ENCODE data around the gene FRAS1. TPM values are rescaled to one million over a fixed set of nuclear protein-coding genes. Genes with fewer than 3 reads are reported as not detected.

FRAS1 gene
- total RNA-seq, 2 donors from 2014 or later: 2.1 to 4.0 TPM

DNA sequence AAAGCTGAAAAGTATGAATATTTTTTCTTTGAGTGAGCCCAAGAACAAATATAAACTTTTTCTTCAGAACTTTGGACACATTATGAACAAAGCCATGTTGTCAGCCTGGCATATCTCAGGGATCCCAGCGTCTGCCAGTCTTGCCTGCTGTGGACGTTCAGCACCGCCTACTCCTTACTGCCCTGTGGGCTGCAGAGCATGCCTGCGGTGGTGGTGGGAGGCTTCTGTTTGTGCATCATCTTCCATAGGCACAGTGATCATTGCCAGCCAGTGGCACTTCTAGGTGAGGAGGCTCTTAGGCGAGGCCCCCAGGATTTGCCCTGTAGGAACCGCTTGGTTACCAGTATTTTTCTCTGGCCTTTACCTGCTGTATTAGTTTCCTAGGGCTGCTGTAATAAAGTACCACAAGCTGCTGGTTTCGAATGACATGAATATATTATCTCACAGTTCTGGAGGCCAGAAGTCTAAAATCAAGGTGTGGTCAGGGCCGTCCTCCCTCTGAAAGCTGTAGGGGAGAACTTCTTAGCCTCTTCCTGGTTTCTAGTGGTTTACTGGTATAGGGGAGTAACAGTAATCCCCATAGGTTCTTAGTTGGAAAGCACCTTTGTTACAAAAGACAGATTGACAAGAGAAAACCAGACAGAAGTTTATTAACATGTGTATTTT lies 509.8 kb downstream of the FRAS1 start:
- no peak overlapping the region for H3K4me3 ChIP-seq
- peaks cover 6% of the 10 kb centered on the region for H3K4me1 ChIP-seq
- intact Hi-C loops (cut with DNase I): no loop called here
- TF ChIP-seq, protein P1, sequence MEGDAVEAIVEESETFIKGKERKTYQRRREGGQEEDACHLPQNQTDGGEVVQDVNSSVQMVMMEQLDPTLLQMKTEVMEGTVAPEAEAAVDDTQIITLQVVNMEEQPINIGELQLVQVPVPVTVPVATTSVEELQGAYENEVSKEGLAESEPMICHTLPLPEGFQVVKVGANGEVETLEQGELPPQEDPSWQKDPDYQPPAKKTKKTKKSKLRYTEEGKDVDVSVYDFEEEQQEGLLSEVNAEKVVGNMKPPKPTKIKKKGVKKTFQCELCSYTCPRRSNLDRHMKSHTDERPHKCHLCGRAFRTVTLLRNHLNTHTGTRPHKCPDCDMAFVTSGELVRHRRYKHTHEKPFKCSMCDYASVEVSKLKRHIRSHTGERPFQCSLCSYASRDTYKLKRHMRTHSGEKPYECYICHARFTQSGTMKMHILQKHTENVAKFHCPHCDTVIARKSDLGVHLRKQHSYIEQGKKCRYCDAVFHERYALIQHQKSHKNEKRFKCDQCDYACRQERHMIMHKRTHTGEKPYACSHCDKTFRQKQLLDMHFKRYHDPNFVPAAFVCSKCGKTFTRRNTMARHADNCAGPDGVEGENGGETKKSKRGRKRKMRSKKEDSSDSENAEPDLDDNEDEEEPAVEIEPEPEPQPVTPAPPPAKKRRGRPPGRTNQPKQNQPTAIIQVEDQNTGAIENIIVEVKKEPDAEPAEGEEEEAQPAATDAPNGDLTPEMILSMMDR (IDR thresholded peaks at IDR 0.05): no peak
- H3K27ac ChIP-seq: no peak overlapping the region
- no peak for DNase-seq
- H3K9ac ChIP-seq (ENCODE audit: low read depth in 2 of 2, low read length in 2 of 2): no peak overlapping the region
- H3K36me3 ChIP-seq: no peaks in the 10 kb centered on the region
- no peaks in the 10 kb centered on the region for H3K9me3 ChIP-seq
- H3K27me3 ChIP-seq: no peaks in the 10 kb centered on the region

DNA sequence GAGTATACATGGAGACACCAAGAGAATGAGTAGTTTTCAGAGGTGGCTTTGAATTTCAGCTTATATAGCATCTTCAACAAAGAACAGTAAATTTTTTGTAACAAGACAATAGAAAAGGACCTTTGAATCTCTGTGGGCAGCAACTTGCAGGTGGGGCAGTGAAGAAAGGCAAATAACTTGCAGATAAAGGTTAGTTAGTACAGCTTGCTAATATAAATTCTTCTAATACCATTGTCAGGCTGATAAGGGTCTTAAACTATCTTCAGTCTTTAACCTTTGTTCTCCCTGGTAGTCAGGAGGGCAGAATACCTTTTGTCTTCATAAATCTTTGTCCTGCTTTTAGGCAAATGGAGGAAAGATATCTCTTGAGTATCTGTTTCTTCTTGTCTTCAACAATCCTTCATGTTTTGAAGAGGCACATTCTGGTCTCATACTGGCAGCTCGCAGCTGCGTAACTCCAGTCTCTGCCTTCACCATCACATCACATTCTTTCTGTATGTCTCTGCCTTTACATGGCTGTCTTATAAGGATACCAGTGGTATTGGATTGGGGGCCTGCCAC lies 510.5 kb downstream of the FRAS1 start:
- H3K36me3 ChIP-seq: no peaks in the 10 kb centered on the region
- H3K4me3 ChIP-seq: no peak overlapping the region
- DNase-seq: no peak
- TF ChIP-seq, protein P1 (IDR thresholded peaks at IDR 0.05): no peak
- peaks cover 6% of the 10 kb centered on the region for H3K4me1 ChIP-seq
- no peaks in the 10 kb centered on the region for H3K9me3 ChIP-seq
- H3K27me3 ChIP-seq: no peaks in the 10 kb centered on the region
- H3K9ac ChIP-seq (ENCODE audit: low read depth in 2 of 2, low read length in 2 of 2): no peak overlapping the region
- intact Hi-C loops (cut with DNase I): no loop called here
- no peak overlapping the region for H3K27ac ChIP-seq

DNA sequence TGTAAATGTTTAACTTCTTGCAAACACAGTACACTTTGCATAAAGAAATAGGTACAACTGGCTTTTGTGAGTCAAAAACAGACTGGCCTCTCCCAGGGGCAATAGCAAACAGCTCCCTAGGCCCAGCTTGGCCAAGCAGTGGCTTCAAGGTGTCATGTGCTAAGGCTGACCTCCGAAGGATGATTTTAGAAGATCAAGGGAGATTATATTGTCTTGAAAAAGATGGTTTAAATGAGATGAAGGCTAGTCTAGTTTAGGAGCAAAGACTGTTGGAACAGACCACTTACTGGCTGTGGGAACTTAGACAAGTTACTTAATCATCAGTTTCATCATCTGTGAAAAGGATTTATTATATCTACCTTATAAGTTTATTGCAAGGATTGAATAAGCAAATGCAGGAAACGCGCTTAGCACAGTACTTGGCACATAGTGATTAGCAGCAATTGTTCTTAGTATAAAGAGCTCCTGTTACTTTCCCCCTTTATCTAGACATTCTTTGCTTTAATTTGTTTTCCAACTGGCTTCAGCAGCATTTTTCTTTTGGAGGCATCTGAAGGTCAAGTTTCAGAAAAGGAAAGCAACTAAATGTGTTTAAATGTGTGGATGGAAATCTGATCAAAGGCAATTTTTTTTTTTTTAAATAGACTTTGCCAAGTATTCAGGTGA lies 511.6 kb downstream of the FRAS1 start:
- Histone ChIP-seq H3K27ac (no peak overlapping the region), H3K9ac (ENCODE audit: low read depth in 2 of 2, low read length in 2 of 2) (no peak overlapping the region), H3K27me3 (no peaks in the 10 kb centered on the region), H3K4me3 (no peak overlapping the region), H3K36me3 (no peaks in the 10 kb centered on the region), H3K9me3 (no peaks in the 10 kb centered on the region), H3K4me1 (peaks cover 6% of the 10 kb centered on the region)
- intact Hi-C loops (cut with DNase I): no loop called here
- TF ChIP-seq, protein P1 (IDR thresholded peaks at IDR 0.05): no peak
- DNase-seq: no peak

DNA sequence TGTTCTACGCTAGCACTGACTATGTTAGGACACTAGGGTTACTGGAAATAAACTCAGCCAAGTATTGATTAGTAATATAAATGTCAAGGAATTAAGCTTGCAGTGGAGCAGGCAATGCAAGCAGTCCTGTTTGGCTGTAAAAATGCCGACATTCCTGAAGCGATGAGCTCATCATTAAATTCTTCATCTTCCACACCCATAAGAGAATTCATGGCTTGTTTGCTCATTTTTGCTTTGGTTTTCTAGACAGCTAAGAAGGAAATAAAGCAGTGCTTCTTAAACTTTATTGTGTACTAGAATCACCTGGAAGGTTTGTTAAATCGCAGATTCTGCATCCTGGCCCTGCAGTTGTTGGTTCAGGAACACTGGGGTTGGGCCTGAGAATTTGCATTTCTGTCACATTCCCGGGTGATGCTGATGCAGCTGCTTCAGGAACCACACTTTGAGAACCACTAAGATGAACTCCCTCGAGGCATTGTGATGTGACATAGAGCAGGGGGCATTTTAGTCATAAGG lies 512.2 kb downstream of the FRAS1 start:
- Histone ChIP-seq H3K4me1 (peaks cover 6% of the 10 kb centered on the region), H3K9ac (ENCODE audit: low read depth in 2 of 2, low read length in 2 of 2) (no peak overlapping the region), H3K4me3 (no peak overlapping the region), H3K36me3 (no peaks in the 10 kb centered on the region), H3K9me3 (no peaks in the 10 kb centered on the region), H3K27ac (no peak overlapping the region), H3K27me3 (no peaks in the 10 kb centered on the region)
- TF ChIP-seq, protein P1 (IDR thresholded peaks at IDR 0.05): no peak
- DNase-seq: no peak
- intact Hi-C loops (cut with DNase I): no loop called here

DNA sequence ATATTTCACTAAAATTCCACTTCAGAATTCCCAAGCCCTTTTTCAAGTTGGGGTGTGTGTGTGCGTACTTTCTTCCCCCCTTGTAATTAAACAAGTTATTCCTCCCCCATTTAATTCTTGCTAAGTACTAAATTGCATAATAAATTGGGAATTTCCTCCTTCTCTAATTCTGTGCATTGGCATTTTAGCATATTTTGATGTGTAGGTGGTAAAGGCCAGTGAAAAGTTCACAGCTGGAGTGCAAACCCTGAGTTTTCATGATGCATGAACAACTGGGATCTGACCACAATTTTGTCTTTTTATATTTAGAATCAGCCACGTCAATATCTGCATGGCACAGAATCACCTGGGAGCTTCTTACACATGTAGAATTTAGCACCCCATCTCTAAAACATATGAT lies 513.0 kb downstream of the FRAS1 start:
- DNase-seq: no peak
- intact Hi-C loops (cut with DNase I): no loop called here
- TF ChIP-seq, protein P1 (IDR thresholded peaks at IDR 0.05): no peak
- H3K27me3 ChIP-seq: no peaks in the 10 kb centered on the region
- no peak overlapping the region for H3K4me3 ChIP-seq
- H3K4me1 ChIP-seq: peaks cover 6% of the 10 kb centered on the region
- H3K9me3 ChIP-seq: no peaks in the 10 kb centered on the region
- H3K27ac ChIP-seq: no peak overlapping the region
- H3K36me3 ChIP-seq: no peaks in the 10 kb centered on the region
- H3K9ac ChIP-seq (ENCODE audit: low read depth in 2 of 2, low read length in 2 of 2): no peak overlapping the region
